Measurements from ENCODE around the gene FZD10.

Gene FZD10

DNA sequence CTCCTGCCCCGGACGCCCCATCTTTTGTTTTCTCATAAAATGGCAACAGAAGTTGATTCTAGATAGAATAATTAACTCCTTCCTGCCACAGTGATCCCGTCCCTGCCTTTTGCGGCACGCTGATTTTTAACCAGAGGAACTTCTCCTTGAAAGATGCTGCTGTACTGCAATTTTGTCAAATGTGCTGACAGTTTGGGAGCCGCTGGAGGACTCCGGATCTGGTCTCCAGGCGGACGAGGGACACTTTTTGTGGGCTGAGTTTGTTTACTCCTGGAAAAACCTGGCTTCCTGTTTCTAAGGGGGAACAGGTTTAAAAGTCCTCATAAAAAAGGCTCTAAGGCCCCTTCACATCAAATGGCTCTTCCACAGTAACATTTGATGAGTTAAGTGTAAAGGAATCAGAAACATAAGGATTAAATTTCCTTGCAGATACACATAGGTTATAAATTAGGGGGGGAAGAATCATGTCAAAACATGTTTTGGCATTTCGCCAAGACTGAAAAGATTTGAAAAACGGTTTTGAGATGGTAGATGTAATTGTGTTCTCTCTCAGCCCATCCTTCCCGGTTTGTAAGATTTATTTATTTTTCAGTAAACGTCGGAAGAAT lies 15.5 kb downstream of the FZD10 start:
- in situ Hi-C loops (cut with MboI; ENCODE audit: low sequenced_read_pairs), result no loop called here

DNA sequence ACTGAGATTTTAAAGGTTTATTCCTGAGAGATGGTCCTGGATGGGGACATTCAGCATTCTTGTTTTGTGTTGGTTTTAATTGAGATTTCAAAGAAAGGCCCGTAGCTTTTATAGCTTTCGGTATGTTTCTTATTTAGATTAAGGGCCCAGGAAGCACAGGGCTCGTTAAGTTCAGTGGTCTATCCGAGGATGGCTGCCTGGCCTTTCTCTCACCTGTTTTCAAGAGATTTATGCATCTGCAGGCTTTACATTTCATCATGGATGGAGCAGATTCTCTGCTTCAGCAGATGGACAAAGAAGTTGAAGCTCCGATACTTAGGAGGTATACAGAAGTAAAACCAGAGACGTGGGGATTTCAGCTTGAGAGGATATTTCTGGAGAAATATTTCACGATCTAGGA lies 16.0 kb downstream of the FZD10 start:
- in situ Hi-C loops (cut with MboI; ENCODE audit: low sequenced_read_pairs), result no loop called here

DNA sequence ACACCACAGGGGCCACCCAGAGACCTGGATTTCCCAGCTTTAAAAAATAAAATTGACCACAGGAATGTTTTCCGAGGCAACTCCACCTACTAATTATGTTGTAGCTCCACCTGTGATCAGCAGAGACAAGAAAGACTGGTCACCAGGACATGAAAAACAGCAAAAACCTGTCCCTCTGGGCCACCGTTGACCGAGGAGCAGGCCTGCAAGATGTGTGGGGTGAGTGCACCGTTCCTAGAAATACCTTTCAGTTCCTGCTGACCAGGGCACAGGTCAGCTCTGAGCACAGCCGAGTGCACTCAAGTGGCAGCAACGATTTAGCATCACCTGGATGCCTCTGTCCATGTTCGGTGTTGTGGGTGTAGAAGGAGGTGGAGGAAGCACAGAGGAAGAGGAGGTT lies 16.9 kb downstream of the FZD10 start:
- in situ Hi-C loops (cut with MboI; ENCODE audit: low sequenced_read_pairs), result no loop called here

DNA sequence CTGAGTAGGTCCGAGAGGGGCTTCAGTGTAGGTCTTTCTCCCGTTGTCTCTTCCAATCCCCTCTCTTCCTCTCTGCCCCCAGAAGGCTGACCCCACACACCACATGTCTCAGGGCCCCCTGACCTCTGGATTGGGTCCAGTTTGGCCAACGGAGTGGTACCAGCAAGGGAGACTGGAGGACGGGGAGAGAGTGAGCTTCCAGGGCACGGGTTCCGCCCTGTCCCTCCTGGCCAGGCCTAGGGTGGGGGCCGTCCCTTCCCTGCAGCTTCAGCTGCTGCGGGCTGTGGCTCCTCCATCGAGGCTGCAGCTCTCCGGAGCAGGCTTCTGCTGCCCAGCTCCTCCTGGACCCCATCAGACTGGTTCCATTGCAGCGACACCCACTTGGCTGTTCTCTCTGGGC lies 17.4 kb downstream of the FZD10 start:
- in situ Hi-C loops (cut with MboI; ENCODE audit: low sequenced_read_pairs), result no loop called here

DNA sequence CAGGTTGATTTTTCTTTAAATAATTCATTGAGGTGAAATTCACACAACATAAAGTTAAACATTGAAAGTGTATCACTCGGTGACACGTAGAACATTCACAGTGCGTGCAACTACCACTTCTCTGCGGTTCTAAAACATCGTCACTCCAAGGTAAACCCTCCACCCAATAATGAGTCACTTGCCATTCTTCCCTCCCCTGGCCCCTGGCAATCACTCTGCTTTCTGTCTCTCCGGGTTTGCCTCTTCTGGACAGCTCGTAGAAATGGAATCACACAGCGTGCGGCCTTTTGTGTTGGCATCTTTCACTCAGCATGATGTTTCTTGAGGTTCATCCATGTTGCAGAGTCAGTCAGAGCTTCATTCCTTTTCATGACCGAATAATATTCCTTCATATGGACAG lies 18.9 kb downstream of the FZD10 start:
- in situ Hi-C loops (cut with MboI; ENCODE audit: low sequenced_read_pairs), result no loop called here

DNA sequence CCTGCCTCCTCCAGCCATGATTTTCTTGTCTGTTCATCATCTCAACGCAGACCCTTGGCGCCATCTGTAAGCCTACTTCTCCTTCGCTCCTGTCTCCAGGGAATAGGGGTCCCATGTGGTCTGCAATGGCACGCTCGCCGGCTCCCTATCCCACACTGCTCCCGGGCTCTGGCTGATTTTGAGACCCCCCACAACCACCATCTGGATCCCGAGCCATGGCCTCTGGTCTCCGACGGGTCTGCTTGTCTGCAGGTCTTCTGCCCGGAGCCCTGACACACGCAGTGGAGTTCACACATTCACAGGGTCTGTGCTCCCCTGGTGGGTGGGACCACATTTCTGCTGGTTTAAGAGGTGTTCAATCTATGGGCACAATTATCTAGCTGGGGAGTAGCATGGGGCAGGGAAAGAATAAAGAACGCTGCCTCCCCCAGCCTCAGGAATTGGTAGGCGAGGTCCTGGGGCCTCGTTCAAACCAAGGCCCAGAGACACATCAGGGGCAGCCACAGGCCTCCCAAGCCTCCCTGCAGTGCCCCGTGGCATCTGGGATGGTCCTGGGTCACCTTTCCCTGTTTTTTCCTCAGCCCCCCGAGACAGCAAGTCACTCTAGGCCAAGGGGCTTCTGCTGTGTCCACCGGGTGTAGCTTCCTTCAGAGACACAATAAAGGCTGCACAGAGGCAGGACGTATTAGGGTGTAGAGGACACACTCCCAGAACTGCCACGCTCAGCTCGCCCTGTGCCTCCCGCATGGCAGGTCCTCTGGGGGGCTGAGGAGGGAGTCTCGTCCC lies 21.5 kb downstream of the FZD10 start:
- in situ Hi-C loops (cut with MboI; ENCODE audit: low sequenced_read_pairs), result no loop called here

DNA sequence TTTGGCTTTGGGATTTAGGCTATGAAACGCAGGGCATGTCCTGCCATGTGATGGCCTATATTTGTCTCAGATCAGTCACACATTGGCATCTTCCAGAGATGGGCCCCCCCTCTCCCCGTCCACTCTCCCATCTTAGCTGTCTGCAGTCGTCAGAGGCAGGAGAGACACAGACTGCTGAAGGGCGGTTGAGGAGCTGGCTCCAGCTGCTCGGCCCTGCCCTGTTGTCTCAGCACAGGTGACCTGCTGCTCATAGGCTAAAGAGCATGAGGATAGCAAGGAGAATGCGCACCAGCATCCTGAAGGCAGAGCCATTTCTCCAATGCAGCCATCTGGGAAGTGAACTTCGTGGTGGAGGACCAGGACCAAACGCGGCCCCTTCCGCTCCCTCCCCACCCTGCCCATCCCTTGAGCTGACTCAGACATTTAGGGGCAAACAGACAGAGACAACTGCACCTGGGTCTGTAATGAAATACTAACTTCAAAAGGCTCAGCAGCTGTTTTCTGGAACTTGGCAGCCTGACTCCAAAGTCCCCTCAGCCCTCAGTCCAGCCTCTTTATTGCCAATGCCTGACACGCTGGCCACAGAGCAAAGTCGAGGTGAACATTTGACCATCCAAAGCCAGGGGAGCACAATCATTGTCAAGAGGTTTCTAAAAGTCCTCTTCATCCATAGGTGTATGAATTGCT lies 22.3 kb downstream of the FZD10 start:
- in situ Hi-C loops (cut with MboI; ENCODE audit: low sequenced_read_pairs), result no loop called here

DNA sequence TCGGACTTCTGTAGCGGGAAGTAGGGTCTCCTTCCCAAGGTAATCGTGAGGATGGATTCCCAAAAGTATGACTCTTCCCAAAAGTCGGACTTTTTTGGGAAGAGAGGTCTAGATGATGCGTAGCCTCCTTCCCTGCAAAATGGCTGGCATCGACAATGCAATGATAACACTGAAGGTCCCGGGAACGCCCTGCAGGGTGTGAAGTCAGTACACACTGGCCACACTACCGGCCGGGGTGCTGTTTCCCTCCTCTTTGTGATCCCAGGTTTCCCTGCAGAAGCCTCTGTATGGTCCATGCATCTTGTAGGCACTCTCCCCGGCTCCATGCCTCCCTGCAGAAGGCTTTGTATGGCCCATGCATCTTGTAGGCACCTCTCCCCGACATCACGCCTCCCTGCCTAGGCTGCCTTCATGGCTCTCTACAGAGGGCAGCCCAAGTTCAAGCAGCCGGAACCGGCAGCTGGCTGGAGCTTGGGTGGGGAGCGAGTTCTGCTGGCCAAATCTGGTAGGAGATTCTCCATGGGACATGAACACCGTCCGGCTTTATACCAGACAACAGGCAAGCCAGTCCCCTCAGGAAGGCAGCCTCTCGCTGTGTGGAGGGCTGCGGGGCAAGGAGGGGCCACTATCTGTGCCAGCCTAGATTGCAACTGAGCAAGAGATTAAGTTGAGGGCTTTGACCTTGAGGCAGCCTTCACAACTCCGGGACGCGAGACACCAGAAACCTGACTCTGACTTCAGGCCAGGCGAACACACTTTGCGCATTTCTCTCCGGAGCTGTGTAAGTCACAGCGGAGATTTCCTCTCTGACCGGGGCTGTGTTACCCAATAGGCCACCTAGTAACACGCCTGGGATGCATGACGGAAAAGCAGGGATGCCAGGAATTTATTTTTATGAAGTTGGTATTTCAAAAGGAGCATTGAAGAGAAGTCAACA lies 23.5 kb downstream of the FZD10 start:
- in situ Hi-C loops (cut with MboI; ENCODE audit: low sequenced_read_pairs), result no loop called here

DNA sequence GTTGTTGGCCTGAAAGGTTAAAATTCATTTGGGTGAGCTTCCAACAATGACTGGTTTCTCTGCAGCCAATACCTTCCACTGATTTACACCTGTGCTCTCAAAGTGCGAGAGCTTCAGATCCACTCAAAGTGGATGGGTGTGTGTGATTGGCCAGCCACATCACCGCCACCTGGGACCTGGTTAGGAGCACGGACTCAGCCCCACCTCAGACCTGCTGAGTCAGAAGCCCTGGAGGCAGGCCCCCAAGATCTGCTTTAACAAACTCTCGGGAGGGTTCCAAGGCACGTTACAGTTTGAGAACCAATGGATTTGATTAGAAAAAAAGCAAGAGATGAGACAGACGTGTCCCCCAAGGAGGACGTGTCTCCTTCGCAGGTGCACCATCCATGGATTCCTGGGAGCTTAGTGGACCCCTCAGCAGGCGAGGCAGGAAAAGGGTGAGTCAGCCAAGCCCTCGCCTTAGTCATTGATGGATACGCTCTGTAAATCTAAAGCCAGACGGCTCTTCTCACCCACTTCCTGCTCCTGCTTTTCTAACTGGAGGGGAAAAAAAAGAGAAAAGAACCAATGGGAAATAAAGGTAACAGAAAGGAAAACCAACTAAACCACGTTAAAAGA lies 24.5 kb downstream of the FZD10 start:
- in situ Hi-C loops (cut with MboI; ENCODE audit: low sequenced_read_pairs), result no loop called here

DNA sequence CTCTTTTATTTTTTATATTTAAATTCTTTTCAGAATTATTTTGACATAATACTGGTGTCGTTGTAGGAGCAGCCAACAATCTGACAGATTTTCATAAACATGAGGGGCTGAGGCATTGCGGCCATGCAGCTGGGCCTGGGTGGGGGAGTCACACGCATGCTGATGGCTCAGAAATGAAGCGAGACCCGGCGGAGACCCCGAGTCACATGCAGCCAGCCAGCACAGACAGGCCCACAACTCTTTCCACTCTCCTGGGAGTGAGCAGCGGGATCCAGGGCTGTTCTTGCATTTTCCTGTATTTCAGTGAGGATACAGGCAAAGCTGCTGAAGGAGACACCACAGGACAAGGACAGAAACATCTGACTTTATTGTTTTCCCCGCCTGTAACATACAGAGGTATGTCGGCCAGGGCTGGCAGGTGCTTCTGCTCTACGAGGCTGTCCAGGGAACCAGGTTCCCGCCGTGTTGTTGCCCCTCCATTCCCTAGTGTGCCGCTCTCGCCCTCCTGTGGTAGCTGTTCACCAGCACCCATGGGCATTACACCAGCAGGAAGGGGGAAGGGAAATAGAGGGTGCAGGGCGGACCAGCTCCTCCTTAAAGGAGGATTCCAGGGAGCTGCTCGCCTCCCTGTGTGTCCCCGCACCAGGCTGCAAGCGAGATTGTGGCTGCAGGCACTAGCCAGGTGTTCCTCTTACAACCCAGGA lies 30.5 kb downstream of the FZD10 start:
- in situ Hi-C loops (cut with MboI; ENCODE audit: low sequenced_read_pairs), result no loop called here

DNA sequence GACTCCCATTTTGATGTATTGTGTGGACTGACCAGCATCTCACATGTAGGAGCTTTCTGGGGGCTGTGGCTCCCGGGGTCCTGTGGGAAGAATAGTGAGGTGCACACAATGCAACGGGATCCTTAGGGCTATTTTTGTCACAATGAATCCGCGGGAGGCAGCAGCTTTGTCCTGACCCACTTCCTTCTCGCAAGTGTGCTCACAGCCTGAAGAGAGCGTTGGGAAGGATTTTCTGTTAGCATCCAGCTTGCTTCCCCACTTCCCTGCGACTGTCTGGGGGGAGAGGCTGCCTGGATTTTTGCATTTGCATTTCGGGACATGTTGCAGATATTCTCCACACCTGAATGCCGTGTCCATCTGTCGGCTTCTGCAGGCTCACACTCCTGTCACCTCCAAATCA lies 31.9 kb downstream of the FZD10 start:
- in situ Hi-C loops (cut with MboI; ENCODE audit: low sequenced_read_pairs), result no loop called here

DNA sequence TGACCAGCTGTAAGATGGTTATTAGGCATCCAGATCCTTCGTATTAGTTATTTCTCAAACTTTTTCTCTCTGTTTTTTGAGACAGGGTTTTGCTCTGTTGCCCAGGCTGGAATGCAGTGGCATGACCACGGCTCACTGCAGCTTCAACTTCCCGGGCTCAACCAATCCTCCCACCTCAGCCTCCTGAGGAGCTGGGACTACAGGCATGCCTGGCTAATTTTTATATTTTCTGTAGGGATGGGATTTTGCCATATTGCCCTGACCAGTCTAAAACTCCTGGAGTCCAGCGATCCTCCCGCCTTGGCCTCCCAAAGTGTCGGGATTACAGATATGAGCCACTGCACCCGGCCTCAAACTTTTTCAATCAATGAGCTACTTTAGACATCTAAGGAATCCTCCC lies 33.1 kb downstream of the FZD10 start:
- in situ Hi-C loops (cut with MboI; ENCODE audit: low sequenced_read_pairs), result no loop called here

DNA sequence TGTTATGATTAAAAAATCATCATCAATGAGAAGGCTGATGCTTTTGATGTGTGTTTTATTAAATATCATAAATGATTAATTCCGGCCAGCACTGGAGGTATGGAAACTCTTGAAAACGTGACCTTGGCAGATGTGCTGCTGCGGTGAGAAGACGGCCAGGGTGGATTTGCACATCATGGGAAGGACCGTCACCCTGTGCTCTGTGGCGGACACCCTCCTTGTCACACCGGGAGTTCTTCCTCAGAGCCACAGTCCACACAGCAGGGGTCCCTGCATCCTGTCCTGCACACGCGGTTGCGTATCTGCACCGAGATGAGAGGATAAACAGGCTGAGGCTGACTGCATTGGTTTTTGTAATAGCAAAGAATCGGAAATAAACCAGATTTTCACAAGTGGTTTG lies 33.5 kb downstream of the FZD10 start:
- in situ Hi-C loops (cut with MboI; ENCODE audit: low sequenced_read_pairs), result no loop called here

DNA sequence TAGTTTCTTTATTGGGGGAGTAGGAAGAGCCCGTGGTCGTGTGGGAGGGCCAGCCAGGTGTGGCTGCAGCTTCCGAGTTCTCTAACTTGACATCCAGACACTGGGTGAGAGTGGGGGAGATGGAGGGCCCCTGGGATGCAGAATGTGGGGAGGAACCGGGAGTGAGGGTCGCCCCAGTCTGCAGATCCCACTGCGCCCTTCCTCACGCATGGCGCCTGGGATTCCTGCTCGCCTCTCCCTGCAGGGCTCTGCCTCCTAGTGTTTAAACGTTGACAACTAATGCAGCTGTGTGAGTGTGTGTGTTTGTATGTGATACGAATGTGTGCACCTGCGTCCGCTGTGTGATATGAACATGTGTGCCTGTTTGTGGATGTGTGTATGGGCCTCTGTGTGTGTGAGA lies 34.6 kb downstream of the FZD10 start:
- in situ Hi-C loops (cut with MboI; ENCODE audit: low sequenced_read_pairs), result no loop called here

DNA sequence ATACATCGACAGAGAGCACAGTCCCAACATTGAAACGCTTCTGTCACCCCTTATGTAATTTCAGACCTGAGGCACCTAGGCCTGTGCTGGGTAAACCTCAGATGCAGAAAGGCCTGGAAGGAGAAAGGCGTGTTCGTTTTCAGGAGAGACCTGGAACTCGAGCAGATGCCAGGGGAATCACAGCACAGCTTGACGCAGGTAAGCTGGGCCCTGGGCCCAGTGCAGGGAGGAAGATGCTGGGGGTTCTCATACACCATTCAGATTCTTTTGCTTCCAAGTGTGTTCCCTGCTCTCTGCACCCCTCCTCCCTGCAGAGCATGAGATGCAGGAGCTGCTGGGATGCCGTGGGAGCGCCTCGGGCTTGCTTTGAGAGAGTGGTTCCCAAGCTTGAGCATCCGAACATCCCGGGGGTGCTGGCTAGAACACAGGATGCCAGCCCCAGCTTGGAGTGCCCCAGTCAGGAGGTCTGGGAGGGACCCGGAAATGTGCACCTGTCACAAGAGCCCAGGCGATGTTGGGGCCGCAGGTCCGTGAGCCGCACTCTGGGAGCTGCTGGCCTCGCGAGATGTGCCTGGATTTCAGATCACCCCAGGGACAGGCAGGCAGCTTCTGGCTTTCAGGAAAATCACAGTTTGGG lies 35.9 kb downstream of the FZD10 start:
- in situ Hi-C loops (cut with MboI; ENCODE audit: low sequenced_read_pairs), result no loop called here

DNA sequence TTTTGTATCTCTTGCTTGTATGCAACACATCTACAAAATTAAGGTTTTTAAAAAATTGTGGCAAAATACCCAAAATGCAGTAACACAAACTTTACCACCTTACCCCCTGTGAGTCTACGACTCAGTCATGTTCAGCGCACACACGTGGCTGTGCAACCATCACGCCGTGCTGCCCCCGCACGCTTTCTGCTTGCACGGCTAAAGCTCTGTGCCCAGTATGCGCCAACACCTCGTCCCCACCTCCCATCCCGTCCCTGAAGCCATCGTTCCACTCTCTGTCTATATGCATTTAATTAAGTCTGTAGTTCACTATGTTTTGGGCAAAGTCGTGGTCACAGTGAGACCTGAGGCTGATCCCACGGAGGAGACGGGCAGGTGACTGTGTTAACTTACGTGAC lies 36.4 kb downstream of the FZD10 start:
- in situ Hi-C loops (cut with MboI; ENCODE audit: low sequenced_read_pairs), result no loop called here

DNA sequence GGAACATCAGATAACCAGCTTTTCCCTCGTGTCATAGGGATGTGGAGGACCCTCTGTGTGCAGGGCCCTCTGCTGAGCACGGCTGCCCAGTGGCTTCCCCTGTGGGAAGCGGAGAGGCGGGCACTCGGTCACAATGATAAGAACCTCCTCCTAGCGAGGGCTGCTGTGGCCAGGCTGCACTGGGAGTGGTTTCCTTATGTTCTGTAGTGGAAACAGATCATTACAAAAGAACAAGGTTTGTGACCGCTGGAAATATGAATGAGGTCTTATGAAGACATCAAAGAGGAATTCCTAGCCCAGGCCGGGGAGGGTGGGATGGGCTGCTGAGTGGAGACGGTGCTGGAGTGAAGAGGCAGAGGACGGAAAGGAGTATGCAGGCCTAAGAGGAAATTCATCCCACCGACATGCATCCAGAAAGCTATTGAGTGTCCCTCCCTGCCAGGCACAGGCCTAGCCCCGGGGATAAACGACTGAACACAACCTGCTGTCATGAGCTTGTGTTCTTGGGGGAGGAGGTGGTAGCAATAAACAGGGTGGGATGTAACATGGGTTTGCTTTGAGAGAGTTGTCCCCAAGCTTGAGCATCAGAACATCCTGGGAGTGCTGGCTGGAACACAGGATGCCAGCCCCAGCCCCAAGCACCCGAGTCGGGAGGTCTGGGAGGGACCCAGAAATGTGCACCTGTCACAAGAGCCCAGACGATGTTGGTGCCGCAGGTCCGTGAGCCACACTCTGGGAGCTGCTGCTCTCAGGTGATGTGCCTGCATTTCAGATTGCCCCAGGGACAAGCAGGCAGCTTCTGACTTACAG lies 37.5 kb downstream of the FZD10 start:
- in situ Hi-C loops (cut with MboI; ENCODE audit: low sequenced_read_pairs), result no loop called here

DNA sequence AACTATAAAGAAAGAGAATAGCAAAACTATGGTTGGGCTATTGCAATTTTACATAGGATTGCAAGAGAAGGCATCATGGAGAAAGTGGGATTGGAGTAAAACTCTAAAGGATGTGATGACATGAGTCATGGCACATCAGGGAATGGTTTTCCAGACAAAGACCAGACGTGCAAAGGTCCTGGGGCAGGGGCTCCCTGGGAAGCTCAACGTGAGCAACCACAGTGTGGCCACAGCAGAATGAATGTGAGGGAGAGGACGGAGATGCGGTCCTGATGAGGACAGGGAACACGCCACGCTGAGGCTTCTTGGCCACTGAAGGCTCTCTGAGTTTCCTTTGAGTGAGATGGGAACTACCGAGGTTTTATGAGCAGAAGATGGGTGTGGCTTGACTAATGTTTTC lies 38.2 kb downstream of the FZD10 start:
- in situ Hi-C loops (cut with MboI; ENCODE audit: low sequenced_read_pairs), result no loop called here

DNA sequence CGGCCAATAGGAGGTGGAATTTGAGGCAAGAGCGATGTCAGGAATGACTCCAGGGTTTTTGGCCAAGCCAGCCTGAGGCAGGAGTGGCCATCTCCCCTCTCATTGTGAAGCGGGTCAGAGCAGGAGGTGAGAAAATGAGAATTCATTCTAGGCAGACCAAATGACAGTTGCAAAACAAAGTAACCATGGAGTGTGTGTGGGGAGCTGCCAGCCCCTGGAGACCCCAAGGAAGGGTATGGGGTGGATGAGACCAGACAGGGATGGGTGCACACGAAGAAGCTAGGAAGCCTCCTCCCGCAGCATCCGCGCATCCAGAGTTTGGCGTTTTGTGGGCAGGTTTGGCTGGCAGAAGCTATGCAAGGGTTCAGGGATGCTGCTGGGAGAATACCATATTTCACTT lies 38.8 kb downstream of the FZD10 start:
- in situ Hi-C loops (cut with MboI; ENCODE audit: low sequenced_read_pairs), result no loop called here

Data from hTERT RPE-1 (cell line).